SKM-1 (cell line): ENCODE results near the gene NRSN2.
"Not testable (repeated sequence)": the region's sequence is repeated elsewhere in the genome, so short reads cannot be mapped to it uniquely, and the experiment has no call there.

Source experiments
- DNase-seq: peaks from one replicate; lab custom pipeline; 2025; ENCODE audit not compliant: unreplicated experiment; lab: John Stamatoyannopoulos, UW

NRSN2 gene

GRCh38 chr20:373171-373890 is 26.4 kb downstream of the NRSN2 start:
- peak; percentile 43 for DNase-seq

GRCh38 chr20:375265-375889 is 28.5 kb downstream of the NRSN2 start:
- no peak for DNase-seq

- DNase-seq: no peak
These were observed 29.2 kb downstream of the NRSN2 start for GRCh38 chr20:376089-376488.

GRCh38 chr20:376750-377149 is 29.8 kb downstream of the NRSN2 start:
- DNase-seq: no peak

- not testable (repeated sequence) for DNase-seq
These were observed 30.7 kb downstream of the NRSN2 start for GRCh38 chr20:377578-377977.

GRCh38 chr20:378961-379336 is 32.0 kb downstream of the NRSN2 start:
- DNase-seq: no peak

GRCh38 chr20:380763-381580 is 34.1 kb downstream of the NRSN2 start:
- DNase-seq: no peak

GRCh38 chr20:381581-382290 is 34.8 kb downstream of the NRSN2 start:
- DNase-seq: no peak

GRCh38 chr20:382291-383115 is 35.6 kb downstream of the NRSN2 start:
- DNase-seq: no peak

GRCh38 chr20:383889-384288 is 37.0 kb downstream of the NRSN2 start:
- DNase-seq: no peak

GRCh38 chr20:384723-385122 is 37.8 kb downstream of the NRSN2 start:
- no peak for DNase-seq

- DNase-seq: no peak
These were observed 38.5 kb downstream of the NRSN2 start for GRCh38 chr20:385448-385847.

GRCh38 chr20:386634-387033 is 39.7 kb downstream of the NRSN2 start:
- not testable (repeated sequence) for DNase-seq

- no peak for DNase-seq
These were observed 40.6 kb downstream of the NRSN2 start for GRCh38 chr20:387520-387919.

GRCh38 chr20:388034-388994 is 41.4 kb downstream of the NRSN2 start:
- DNase-seq: no peak

- no peak for DNase-seq
These were observed 42.3 kb downstream of the NRSN2 start for GRCh38 chr20:389220-389619.

GRCh38 chr20:391041-391711 is 44.3 kb downstream of the NRSN2 start:
- DNase-seq: no peak

GRCh38 chr20:393296-393695 is 46.4 kb downstream of the NRSN2 start:
- not testable (repeated sequence) for DNase-seq

GRCh38 chr20:396252-396618 is 49.3 kb downstream of the NRSN2 start:
- DNase-seq: no peak
